Natural killer cell (primary cell): ENCODE measurements around the gene SLC47A2. TPM values are rescaled to one million over a fixed set of nuclear protein-coding genes. Genes with fewer than 3 reads are reported as not detected.

Source experiments
- ATAC-seq, 3 donors: fragments of 150-1000 bp in 2 of 3; fragments of 200-7000 bp in 1 of 3; cut with Tn5 transposase; 1 replicate in 1 of 3; 2 replicates in 2 of 3; pipeline ENCODE4 v1.10.0; 2021; ENCODE audit warnings: mild to moderate bottlenecking in 2 of 3, moderate library complexity in 2 of 3
- DNase-seq, 2 donors: peaks; one replicate each; pipeline versions ENCODE4 v3.0.0 to v3.0.0-alpha.2; 2013 to 2021; ENCODE audit warnings: mixed read lengths in 1 of 2
- H3K27ac ChIP-seq: one replicate; pipeline ENCODE4 v1.5.1; 2013; ENCODE audit warnings: mild to moderate bottlenecking, low read length
- H3K27me3 ChIP-seq: one replicate; pipeline ENCODE4 v1.6.1; 2013; ENCODE audit warnings: low read length; ENCODE audit not compliant: control insufficient read depth, insufficient read depth
- H3K36me3 ChIP-seq: one replicate; pipeline ENCODE4 v1.6.1; 2013; ENCODE audit warnings: low read length; ENCODE audit not compliant: control insufficient read depth, insufficient read depth
- H3K4me1 ChIP-seq: one replicate; pipeline ENCODE4 v1.6.1; 2013; ENCODE audit warnings: low read length; ENCODE audit not compliant: control insufficient read depth, insufficient read depth
- H3K4me3 ChIP-seq: one replicate; pipeline ENCODE4 v1.5.1; 2013; ENCODE audit warnings: low read length
- H3K9me3 ChIP-seq: one replicate; pipeline ENCODE4 v1.6.1; 2013; ENCODE audit warnings: low read length; ENCODE audit not compliant: control insufficient read depth, insufficient read depth
- H3K27ac Mint-ChIP-seq, 2 donors: one replicate each; pipeline ENCODE4 v1.8.0; 2022; ENCODE audit warnings: mild to moderate bottlenecking in 2 of 2, mixed read lengths in 2 of 2, moderate library complexity in 1 of 2
- H3K27me3 Mint-ChIP-seq, 2 donors: one replicate each; pipeline ENCODE4 v1.8.0; 2022; ENCODE audit warnings: low read depth in 2 of 2, mixed read lengths in 2 of 2
- H3K36me3 Mint-ChIP-seq: one replicate; pipeline ENCODE4 v1.8.0; 2022; ENCODE audit warnings: mixed read lengths
- H3K4me1 Mint-ChIP-seq, 2 donors: one replicate each; pipeline ENCODE4 v1.8.0; 2022; ENCODE audit warnings: mixed read lengths in 2 of 2
- H3K4me3 Mint-ChIP-seq: one replicate; pipeline ENCODE4 v1.8.0; 2022; ENCODE audit warnings: mild to moderate bottlenecking, moderate library complexity, mixed read lengths
- H3K9me3 Mint-ChIP-seq, 2 donors: one replicate each; pipeline ENCODE4 v1.8.0; 2022; ENCODE audit warnings: mixed read lengths in 2 of 2
- CTCF ChIP-seq: fragments of 200-600 bp; IDR thresholded peaks from one replicate; pipeline ENCODE4 v1.8.0; 2022; ENCODE audit warnings: antibody characterized with exemption
- WGBS: methylation state at CpG from one replicate; pipeline ENCODE4 v1.1.7; 2013; ENCODE audit warnings: missing lambda C conversion rate; ENCODE audit not compliant: insufficient coverage; 5-methylcytosine and 5-hydroxymethylcytosine counted together
- intact Hi-C: fragments of 100-400 bp; cut with micrococcal nuclease; formaldehyde crosslinking; loops from one replicate; pipeline ENCODE4 v1.14.2; 2022
- total RNA-seq, 4 donors: library from RNA; stranded (reverse); fragments of 120-200 nt in 1 of 4; gene quantifications; one replicate each; pipeline versions ENCODE4 v1.2.3 to v1.2.4, GENCODE V29; 2013 to 2022

SLC47A2 gene
- total RNA-seq, 3 donors from 2014 or later (not counting 1 experiment from before 2014, with no cell fraction given), result not detected

GRCh38 chr17:19629449-19629848 lies 86.9 kb downstream of the SLC47A2 start:
- H3K4me3 ChIP-seq, result no peak overlapping the region
- TF ChIP-seq CTCF, result no peak
- peaks cover 8 to 35% of the 10 kb centered on the region in 2 donors for H3K27me3 Mint-ChIP-seq
- no peak for ATAC-seq
- H3K4me3 Mint-ChIP-seq, result no peak overlapping the region
- intact Hi-C loops, result no loop called here
- H3K9me3 Mint-ChIP-seq, result no peaks in the 10 kb centered on the region
- H3K4me1 Mint-ChIP-seq, result no peaks in the 10 kb centered on the region
- DNase-seq, result no peak
- no peaks in the 10 kb centered on the region for H3K9me3 ChIP-seq
- no peaks in the 10 kb centered on the region for H3K36me3 Mint-ChIP-seq
- H3K27ac Mint-ChIP-seq, result no peak overlapping the region
- H3K27ac ChIP-seq, result no peak overlapping the region
- H3K27me3 ChIP-seq, result no peaks in the 10 kb centered on the region
- no peaks in the 10 kb centered on the region for H3K4me1 ChIP-seq
- H3K36me3 ChIP-seq, result no peaks in the 10 kb centered on the region
- WGBS, result 90% methylated on average over 3 of the region's 3 CpGs

Other genes starting within 250 kb of the SLC47A2 start
- 1 to 10 TPM in 1 of 3 donors, under 1 TPM in 2; 0.29 to 1.3 (median 0.45) TPM for gene SLC47A1, start 182.7 kb downstream of the SLC47A2 start, total RNA-seq
- 10 to 100 TPM; 25.3 to 33.7 (median 31.4) TPM for gene ALDH3A2, start 67.8 kb downstream of the SLC47A2 start, total RNA-seq
- not detected for gene ALDH3A1, start 31.7 kb upstream of the SLC47A2 start, total RNA-seq
- 10 to 100 TPM; 13.7 to 20.6 (median 19.2) TPM for gene ULK2, start 151.4 kb upstream of the SLC47A2 start, total RNA-seq